ENCODE results near the gene MBD5. TPM values are rescaled to one million over a fixed set of nuclear protein-coding genes. Genes with fewer than 3 reads are reported as not detected.

MBD5 gene
- total and polyA plus RNA-seq, 11 donors = 6.8 to 44.4 (median 24.9) TPM

DNA sequence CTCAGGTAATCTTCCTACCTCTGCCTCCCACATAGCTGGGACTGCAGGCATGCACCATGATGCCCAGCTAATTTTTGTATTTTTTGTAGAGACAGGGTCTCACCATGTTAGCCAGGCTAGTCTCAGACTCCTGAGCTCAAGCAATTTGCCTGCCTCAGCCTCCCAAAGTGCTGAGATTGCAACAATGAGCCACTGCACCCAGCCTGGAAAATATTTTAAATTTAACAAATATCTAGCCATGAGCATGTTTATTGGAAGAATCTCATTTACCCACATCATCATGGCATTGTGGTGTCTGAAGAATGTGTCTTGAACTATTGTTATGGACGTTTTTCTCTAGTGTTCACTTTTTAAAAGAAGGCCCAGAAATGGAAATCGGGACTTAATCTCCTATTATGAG is 231.8 kb downstream of the MBD5 start:
- no peaks in the 10 kb centered on the region for H3K27me3 ChIP-seq
- H3K36me3 ChIP-seq = peaks cover 0 to 8% (median 0%) of the 10 kb centered on the region in 9 donors
- WGBS, 4 donors = 64 to 98% (median 96%) methylated on average over 2 of the region's 2 CpGs
- H3K9me3 ChIP-seq = peaks cover 0 to 10% (median 0%) of the 10 kb centered on the region in 12 donors
- no peaks in the 10 kb centered on the region for H3K4me1 ChIP-seq
- H3K4me3 ChIP-seq = no peak overlapping the region
- H3K27ac ChIP-seq = no peak overlapping the region
- TF ChIP-seq POLR2A (IDR thresholded peaks at IDR 0.05) (no peak), CTCF (IDR thresholded peaks at IDR 0.05) (no peak)
- intact Hi-C loops (cut with DNase I) = no loop called here
- DNase-seq = no peak
- ATAC-seq = no peak

DNA sequence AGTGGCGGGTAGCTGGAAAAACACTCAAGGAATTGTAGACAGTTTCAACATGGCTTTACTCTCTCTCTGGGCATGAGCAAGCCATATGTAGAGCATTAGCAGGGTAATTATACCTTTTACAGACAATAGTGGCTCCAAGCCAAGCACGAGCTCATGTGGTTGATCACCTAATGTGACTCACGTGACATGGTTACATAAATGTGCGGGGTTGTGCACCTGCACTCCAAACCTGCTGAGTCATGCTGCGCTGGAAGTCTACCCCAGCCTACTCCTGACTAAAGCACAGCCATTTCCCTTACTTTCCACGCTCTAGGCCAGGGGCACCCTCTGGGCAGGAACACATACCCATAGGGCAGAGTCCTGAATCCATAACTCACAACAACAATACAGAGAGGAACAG is 232.8 kb downstream of the MBD5 start:
- DNase-seq = no peak
- no peak for ATAC-seq
- Histone ChIP-seq H3K9me3 (peaks cover 0 to 10% (median 0%) of the 10 kb centered on the region in 12 donors), H3K4me3 (no peak overlapping the region), H3K4me1 (no peaks in the 10 kb centered on the region), H3K36me3 (peaks cover 0 to 8% (median 0%) of the 10 kb centered on the region in 9 donors), H3K27me3 (no peaks in the 10 kb centered on the region), H3K27ac (no peak overlapping the region)
- WGBS, 4 donors = 91 to 94% (median 93%) methylated on average over 4 to 6 of the region's 6 CpGs
- TF ChIP-seq POLR2A (IDR thresholded peaks at IDR 0.05) (no peak), CTCF (IDR thresholded peaks at IDR 0.05) (no peak)
- intact Hi-C loops (cut with DNase I) = no loop called here

DNA sequence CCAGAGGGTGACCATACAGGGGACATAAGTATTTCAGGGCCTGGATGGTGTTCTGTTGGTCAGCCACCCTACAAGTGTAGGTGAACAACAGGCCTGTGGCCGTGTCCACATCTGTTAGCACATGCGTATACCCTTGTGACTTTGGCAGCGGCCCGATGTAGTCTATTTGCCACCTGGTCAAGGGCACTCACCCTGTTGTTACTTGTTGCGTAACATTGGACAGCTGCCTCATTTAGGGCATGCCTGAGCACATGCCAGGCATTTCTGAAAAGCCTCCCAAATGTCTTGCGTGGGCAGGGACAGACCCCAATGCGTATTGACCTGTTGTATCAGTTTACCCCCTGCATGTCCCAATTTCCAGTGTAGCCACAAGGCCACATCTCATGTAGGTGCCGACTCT is 235.0 kb downstream of the MBD5 start:
- Histone ChIP-seq H3K36me3 (peaks cover 0 to 8% (median 0%) of the 10 kb centered on the region in 9 donors), H3K4me3 (no peak overlapping the region), H3K27me3 (no peaks in the 10 kb centered on the region), H3K9me3 (peaks cover 0 to 16% (median 0%) of the 10 kb centered on the region in 12 donors), H3K27ac (no peak overlapping the region), H3K4me1 (no peaks in the 10 kb centered on the region)
- TF ChIP-seq CTCF (IDR thresholded peaks at IDR 0.05) (no peak), POLR2A (IDR thresholded peaks at IDR 0.05) (no peak)
- intact Hi-C loops (cut with DNase I) = no loop called here
- peak in 1 of 4 donors; percentile 29 for ATAC-seq
- 83 to 93% (median 90%) methylated on average over 8 of the region's 8 CpGs for WGBS, 4 donors
- peak in 1 of 5 donors; percentile 28 for DNase-seq

- intact Hi-C loops (cut with DNase I) = no loop called here
- DNase-seq (no peak), ATAC-seq (no peak)
- Histone ChIP-seq H3K27me3 (no peaks in the 10 kb centered on the region), H3K36me3 (peaks cover 0 to 8% (median 0%) of the 10 kb centered on the region in 9 donors), H3K4me1 (no peaks in the 10 kb centered on the region), H3K9me3 (peaks cover 0 to 16% (median 0%) of the 10 kb centered on the region in 12 donors), H3K27ac (no peak overlapping the region), H3K4me3 (no peak overlapping the region)
- no peak for TF ChIP-seq POLR2A (IDR thresholded peaks at IDR 0.05)
- no peak for TF ChIP-seq CTCF (IDR thresholded peaks at IDR 0.05)
- 87 to 98% (median 96%) methylated on average over 6 of the region's 6 CpGs for WGBS, 4 donors
Observed at GRCh38 chr2:148257276-148257675, 236.4 kb downstream of the MBD5 start.
